GM12864 (cell line): ENCODE results near the gene LSM7.

Source experiments
- DNase-seq: peaks from one replicate; pipeline ENCODE4 v3.0.0-alpha.2; 2011; ENCODE audit warnings: low read depth
- H3K4me3 ChIP-seq: 2 replicates; pipeline ENCODE4 v1.5.1; 2011; ENCODE audit warnings: mild to moderate bottlenecking, low read depth, low read length, control low read depth
- CTCF ChIP-seq: IDR thresholded peaks from 2 replicates; pipeline ENCODE4 v1.5.1; 2011; ENCODE audit warnings: low read depth, mild to moderate bottlenecking, moderate library complexity, low read length, control low read depth, inconsistent platforms; ENCODE audit errors: missing control alignments

LSM7 gene

GRCh38 chr19:2345076-2345475, 16.7 kb upstream of the LSM7 start:
- DNase-seq: no peak
- TF ChIP-seq CTCF: no peak
- no peak overlapping the region for H3K4me3 ChIP-seq

- no peak for DNase-seq
- no peak for TF ChIP-seq CTCF
- H3K4me3 ChIP-seq: no peak overlapping the region
Observed at GRCh38 chr19:2344381-2344870, 16.0 kb upstream of the LSM7 start.

GRCh38 chr19:2343289-2343982, 15.1 kb upstream of the LSM7 start:
- DNase-seq: no peak
- no peak overlapping the region for H3K4me3 ChIP-seq
- no peak for TF ChIP-seq CTCF

GRCh38 chr19:2342656-2343288, 14.4 kb upstream of the LSM7 start:
- H3K4me3 ChIP-seq: no peak overlapping the region
- no peak for DNase-seq
- no peak for TF ChIP-seq CTCF

- H3K4me3 ChIP-seq: no peak overlapping the region
- DNase-seq: no peak
- no peak for TF ChIP-seq CTCF
Observed at GRCh38 chr19:2341982-2342381, 13.6 kb upstream of the LSM7 start.

GRCh38 chr19:2341244-2341751, 12.9 kb upstream of the LSM7 start:
- H3K4me3 ChIP-seq: no peak overlapping the region
- no peak for DNase-seq
- no peak for TF ChIP-seq CTCF
